HCT116 (cell line): ENCODE data around the gene DGKB. TPM values are rescaled to one million over a fixed set of nuclear protein-coding genes. Genes with fewer than 3 reads are reported as not detected.

Experiments used
- ATAC-seq: fragments of 200-7000 bp; cut with Tn5 transposase; 2 replicates; pipeline ENCODE4 v1.9.1; 2020; ENCODE audit warnings: mild to moderate bottlenecking, moderate library complexity
- BruUV-seq: library from RNA; stranded (reverse); fragments of 400-500 nt; replicated peaks from 2 replicates; lab custom pipeline; 2021; lab: Mats Ljungman, UMichigan
- CTCF ChIA-PET: fragments of 300-600 bp; sonication (Branson Sonifier 250); formaldehyde crosslinking; loops from one replicate; lab custom pipeline; 2021; ENCODE audit warnings: antibody characterized with exemption; lab: Charles Lee
- POLR2A ChIA-PET: fragments of 300-600, 350-600 bp; sonication (Branson Sonifier 250); formaldehyde crosslinking; loops from one replicate; lab custom pipeline; 2021; ENCODE audit warnings: antibody characterized with exemption; lab: Charles Lee
- RAD21 ChIA-PET, 2 experiments: fragments of 300-600 bp; sonication (Branson Sonifier 250); formaldehyde crosslinking; loops; one replicate each; lab custom pipeline; 2023; ENCODE audit warnings: low total read pairs in 2 of 2; ENCODE audit not compliant: uncharacterized antibody in 2 of 2, unreplicated experiment in 2 of 2, low non-redundant PET in 1 of 2; lab: Charles Lee
- DNase-seq: peaks from one replicate; pipeline ENCODE4 v3.0.0-alpha.2; 2010; ENCODE audit warnings: low read depth, low spot score
- H2AFZ ChIP-seq: fragments of 200-600 bp; shearing (Covaris generic), sonication (generic); 2 replicates; pipeline ENCODE4 v1.6.1; 2017; ENCODE audit warnings: low read depth, mixed run types, mixed read lengths, antibody characterized with exemption, low read length; ENCODE audit not compliant: poor library complexity, severe bottlenecking
- H3K27ac ChIP-seq: 2 replicates; pipeline ENCODE4 v1.5.1; 2012; ENCODE audit warnings: low read depth, low read length
- H3K27me3 ChIP-seq: fragments of 200-600 bp; sonication (generic); 2 replicates; pipeline ENCODE4 v1.6.1; 2016; ENCODE audit warnings: mixed run types, low read length, mixed read lengths; ENCODE audit not compliant: insufficient read depth
- H3K36me3 ChIP-seq, 2 experiments: fragments of 200-500 bp in 1 of 2; fragments of 200-600 bp in 1 of 2; sonication (Bioruptor generic) in 1 of 2; sonication (generic) in 1 of 2; 2 replicates each; pipeline versions ENCODE4 v1.5.1 to v1.6.1; 2014 to 2016; ENCODE audit warnings: low read length in 2 of 2, inconsistent platforms in 1 of 2, mixed read lengths in 1 of 2, mixed run types in 1 of 2; ENCODE audit not compliant: insufficient read depth in 2 of 2, control insufficient read depth in 1 of 2
- H3K4me1 ChIP-seq, 2 experiments: fragments of 200-600 bp in 1 of 2; sonication (generic) in 1 of 2; 2 replicates each; pipeline versions ENCODE4 v1.5.1 to v1.6.1; 2012 to 2017; ENCODE audit warnings: low read length in 2 of 2, inconsistent platforms in 1 of 2, mild to moderate bottlenecking in 1 of 2, mixed read lengths in 1 of 2, mixed run types in 1 of 2, moderate library complexity in 1 of 2; ENCODE audit not compliant: insufficient read depth in 2 of 2, control insufficient read depth in 1 of 2
- H3K4me2 ChIP-seq: fragments of 200-600 bp; sonication (generic); 2 replicates; pipeline ENCODE4 v1.6.1; 2017; ENCODE audit warnings: mixed run types, low read length, mixed read lengths
- H3K4me3 ChIP-seq, 2 experiments: fragments of 200-600 bp in 1 of 2; sonication (generic) in 1 of 2; replicated peaks in 1 of 2; 2 replicates each; pipeline ENCODE4 v1.5.1; 2011 to 2016; ENCODE audit warnings: low read length in 2 of 2, control low read depth in 1 of 2, low read depth in 1 of 2, mild to moderate bottlenecking in 1 of 2, mixed read lengths in 1 of 2, mixed run types in 1 of 2
- H3K79me2 ChIP-seq: fragments of 200-600 bp; sonication (generic); 2 replicates; pipeline ENCODE4 v1.6.1; 2017; ENCODE audit warnings: mild to moderate bottlenecking, mixed run types, low read length, moderate library complexity, mixed read lengths; ENCODE audit not compliant: insufficient read depth
- H3K9ac ChIP-seq: fragments of 200-600 bp; sonication (generic); 2 replicates; pipeline ENCODE4 v1.6.1; 2016; ENCODE audit warnings: low read length, mixed read lengths
- H3K9me2 ChIP-seq: fragments of 200-600 bp; sonication (generic), shearing (Covaris generic); 2 replicates; pipeline ENCODE4 v1.6.1; 2017; ENCODE audit warnings: mixed run types, mild to moderate bottlenecking, moderate library complexity; ENCODE audit not compliant: insufficient read depth
- H3K9me3 ChIP-seq, 2 experiments: fragments of 200-500 bp in 1 of 2; fragments of 200-600 bp in 1 of 2; sonication (Bioruptor generic) in 1 of 2; sonication (generic) in 1 of 2; 2 replicates each; pipeline ENCODE4 v1.6.1; 2014 to 2017; ENCODE audit warnings: low read length in 2 of 2, mixed read lengths in 2 of 2, inconsistent platforms in 1 of 2, low read depth in 1 of 2, mild to moderate bottlenecking in 1 of 2, mixed run types in 1 of 2, moderate library complexity in 1 of 2; ENCODE audit not compliant: control insufficient read depth in 1 of 2, insufficient read depth in 1 of 2
- H4K20me1 ChIP-seq: fragments of 200-600 bp; sonication (generic), shearing (Covaris generic); 2 replicates; pipeline ENCODE4 v1.6.1; 2017; ENCODE audit warnings: mixed run types, mild to moderate bottlenecking, moderate library complexity; ENCODE audit not compliant: insufficient read depth
- CBX3 ChIP-seq: IDR thresholded peaks from 2 replicates; pipeline ENCODE4 v1.6.1; 2012; ENCODE audit warnings: low read depth
- CEBPB ChIP-seq: IDR thresholded peaks from 2 replicates; pipeline ENCODE4 v1.6.1; 2012; ENCODE audit warnings: low read depth
- CTCF ChIP-seq, 3 experiments: fragments of 200-600 bp in 1 of 3; sonication (generic) in 1 of 3; IDR thresholded peaks in 2 of 3; conservative IDR thresholded peaks in 1 of 3; 2 replicates each; pipeline ENCODE4 v1.5.1; 2012 to 2017; ENCODE audit warnings: low read depth in 2 of 3, low read length in 2 of 3, antibody characterized with exemption in 1 of 3, borderline replicate concordance in 1 of 3, control low read depth in 1 of 3, mild to moderate bottlenecking in 1 of 3, mixed read lengths in 1 of 3, mixed run types in 1 of 3, moderate library complexity in 1 of 3; ENCODE audit not compliant: insufficient read depth in 1 of 3
- ELF1 ChIP-seq: IDR thresholded peaks from 2 replicates; pipeline ENCODE4 v1.6.1; 2012; ENCODE audit warnings: low read depth, borderline replicate concordance
- EZH2 ChIP-seq: fragments of 200-600 bp; sonication (generic); IDR thresholded peaks from 2 replicates; pipeline ENCODE4 v1.6.1; 2017; ENCODE audit warnings: antibody characterized with exemption, mixed run types
- EZH2phosphoT487 ChIP-seq: fragments of 200-600 bp; IDR thresholded peaks from 2 replicates; pipeline ENCODE4 v1.6.1; 2018; ENCODE audit warnings: antibody characterized with exemption, borderline replicate concordance
- FOSL1 ChIP-seq: IDR thresholded peaks from 2 replicates; pipeline ENCODE4 v1.6.1; 2012; ENCODE audit warnings: low read depth
- POLR2A ChIP-seq: IDR thresholded peaks from 2 replicates; pipeline ENCODE4 v1.7.0; 2011; ENCODE audit warnings: borderline replicate concordance; ENCODE audit not compliant: insufficient read depth, insufficient read length; ENCODE audit errors: extremely low read depth
- POLR2AphosphoS5 ChIP-seq: IDR thresholded peaks from 2 replicates; pipeline ENCODE4 v1.6.1; 2011; ENCODE audit warnings: mild to moderate bottlenecking, low read depth, low read length, moderate library complexity
- RAD21 ChIP-seq: IDR thresholded peaks from 2 replicates; pipeline ENCODE4 v1.6.1; 2012; ENCODE audit warnings: low read depth, mild to moderate bottlenecking
- REST ChIP-seq: IDR thresholded peaks from 2 replicates; pipeline ENCODE4 v1.6.1; 2012; ENCODE audit warnings: low read depth
- SIN3A ChIP-seq: IDR thresholded peaks from 2 replicates; pipeline ENCODE4 v1.6.1; 2012; ENCODE audit warnings: low read depth
- SRF ChIP-seq: IDR thresholded peaks from 2 replicates; pipeline ENCODE4 v1.6.1; 2012; ENCODE audit warnings: low read depth
- TCF7L2 ChIP-seq: IDR thresholded peaks from 2 replicates; pipeline ENCODE4 v1.7.0; 2011; ENCODE audit warnings: borderline replicate concordance, inconsistent platforms; ENCODE audit not compliant: insufficient read depth, insufficient read length; ENCODE audit errors: extremely low read depth
- YY1 ChIP-seq: IDR thresholded peaks from 2 replicates; pipeline ENCODE4 v1.6.1; 2011; ENCODE audit warnings: low read length, low read depth, moderate library complexity, mild to moderate bottlenecking; ENCODE audit not compliant: insufficient replicate concordance; ENCODE audit errors: extremely low read depth
- ZBTB33 ChIP-seq: IDR thresholded peaks from 2 replicates; pipeline ENCODE4 v1.6.1; 2011; ENCODE audit warnings: mild to moderate bottlenecking, low read length, moderate library complexity; ENCODE audit not compliant: insufficient replicate concordance; ENCODE audit errors: extremely low read depth
- ZFX ChIP-seq: fragments of 450-650 bp; IDR thresholded peaks from 2 replicates; pipeline ENCODE4 v1.6.1; 2017
- intact Hi-C: fragments of 100-400 bp; cut with micrococcal nuclease; formaldehyde crosslinking; loops from 2 replicates; pipeline ENCODE4 v1.10.0; 2022
- total RNA-seq: library from RNA; stranded (reverse); gene quantifications from one replicate; pipeline ENCODE4 v1.2.1, GENCODE V29; 2021; ENCODE audit not compliant: unreplicated experiment

Gene DGKB
- total RNA-seq, 1 experiment from 2014 or later, result 0.05 TPM

GRCh38 chr7:14714161-14714728 is 188.3 kb downstream of the DGKB start:
- Histone ChIP-seq H3K4me3 (no peak overlapping the region), H4K20me1 (no peaks in the 10 kb centered on the region), H3K27me3 (no peaks in the 10 kb centered on the region), H3K27ac (no peak overlapping the region), H3K4me2 (peak overlapping the region; percentile 11), H3K9me3 (no peaks in the 10 kb centered on the region), H2AFZ (peak overlapping the region; percentile 22), H3K9me2 (no peaks in the 10 kb centered on the region), H3K9ac (no peak overlapping the region), H3K4me1 (peaks cover 0 to 10% of the 10 kb centered on the region in 2 experiments; a peak in 2 of 4 replicates), H3K36me3 (no peaks in the 10 kb centered on the region), H3K79me2 (no peaks in the 10 kb centered on the region)
- TF ChIP-seq YY1, result no peak
- no peak for TF ChIP-seq RAD21
- no peak for TF ChIP-seq CTCF (IDR thresholded peaks at IDR 0.05 in 2 of 3, conservative IDR thresholded peaks at IDR 0.05 in 1 of 3; ENCODE audit: borderline replicate concordance in 1 of 3, insufficient read depth in 1 of 3, low read depth in 2 of 3, low read length in 2 of 3)
- no peak for TF ChIP-seq SIN3A
- TF ChIP-seq TCF7L2, result no peak
- TF ChIP-seq POLR2A, result no peak
- no peak for TF ChIP-seq EZH2
- TF ChIP-seq FOSL1, result no peak
- no peak for TF ChIP-seq ZBTB33
- TF ChIP-seq POLR2AphosphoS5, result no peak
- TF ChIP-seq ZFX, result no peak
- no peak for TF ChIP-seq SRF
- no peak for TF ChIP-seq CBX3
- TF ChIP-seq ELF1, result no peak
- TF ChIP-seq CEBPB, result no peak
- no peak for TF ChIP-seq REST
- TF ChIP-seq EZH2phosphoT487, result no peak
- POLR2A ChIA-PET, result no interaction called here
- CTCF ChIA-PET, result no interaction called here
- RAD21 ChIA-PET, result no interaction called here
- ATAC-seq (0 out of 2 replicates have a peak, but pooled peaks have one; percentile 17), DNase-seq (no peak)
- BruUV-seq, result no TSS peak
- intact Hi-C loops, result no loop called here
